C4-2B (cell line): ENCODE measurements around the gene WAPL.

Source experiments
- ZFX ChIP-seq: fragments of 450-650 bp; IDR thresholded peaks from 2 replicates; pipeline ENCODE4 v1.6.1; 2017
- TF ChIP-seq, protein P1 (sequence below): fragments of 450-650 bp; conservative IDR thresholded peaks from 2 replicates; pipeline ENCODE4 v1.5.1; 2017; ENCODE audit warnings: mild to moderate bottlenecking

DNA sequence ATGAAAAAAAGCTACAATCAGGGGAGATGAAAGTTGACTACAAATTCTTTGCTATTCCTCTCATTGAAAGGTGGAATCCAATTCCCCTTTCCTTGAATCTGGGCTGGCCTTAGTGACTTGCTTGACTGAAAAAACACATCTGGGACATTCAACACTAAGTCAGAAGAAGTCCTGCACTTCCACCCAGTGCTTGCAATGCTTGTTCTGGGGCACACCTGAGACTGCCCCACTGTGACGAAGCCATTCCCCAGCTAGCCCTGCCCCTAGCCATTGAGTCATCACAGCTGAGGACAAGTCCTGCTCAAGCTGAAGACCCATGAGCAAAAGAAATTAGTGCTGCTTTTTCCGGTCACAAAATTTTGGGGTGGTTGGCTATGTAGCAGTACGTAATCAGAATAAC is 135.8 kb downstream of the WAPL start:
- TF ChIP-seq, protein P1, sequence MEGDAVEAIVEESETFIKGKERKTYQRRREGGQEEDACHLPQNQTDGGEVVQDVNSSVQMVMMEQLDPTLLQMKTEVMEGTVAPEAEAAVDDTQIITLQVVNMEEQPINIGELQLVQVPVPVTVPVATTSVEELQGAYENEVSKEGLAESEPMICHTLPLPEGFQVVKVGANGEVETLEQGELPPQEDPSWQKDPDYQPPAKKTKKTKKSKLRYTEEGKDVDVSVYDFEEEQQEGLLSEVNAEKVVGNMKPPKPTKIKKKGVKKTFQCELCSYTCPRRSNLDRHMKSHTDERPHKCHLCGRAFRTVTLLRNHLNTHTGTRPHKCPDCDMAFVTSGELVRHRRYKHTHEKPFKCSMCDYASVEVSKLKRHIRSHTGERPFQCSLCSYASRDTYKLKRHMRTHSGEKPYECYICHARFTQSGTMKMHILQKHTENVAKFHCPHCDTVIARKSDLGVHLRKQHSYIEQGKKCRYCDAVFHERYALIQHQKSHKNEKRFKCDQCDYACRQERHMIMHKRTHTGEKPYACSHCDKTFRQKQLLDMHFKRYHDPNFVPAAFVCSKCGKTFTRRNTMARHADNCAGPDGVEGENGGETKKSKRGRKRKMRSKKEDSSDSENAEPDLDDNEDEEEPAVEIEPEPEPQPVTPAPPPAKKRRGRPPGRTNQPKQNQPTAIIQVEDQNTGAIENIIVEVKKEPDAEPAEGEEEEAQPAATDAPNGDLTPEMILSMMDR = no peak
- TF ChIP-seq ZFX = no peak
